ENCODE measurements around the gene TRPV2. TPM values are rescaled to one million over a fixed set of nuclear protein-coding genes. Genes with fewer than 3 reads are reported as not detected.

TRPV2 gene
- total and polyA plus RNA-seq, 9 of the 15 experiments (the other 6 are each of a cell fraction or from before 2014, with no cell fraction given): 10.0 to 97.5 (median 30.3) TPM

- in situ Hi-C loops (cut with MboI) (no loop called here), intact Hi-C loops (cut with micrococcal nuclease) (no loop called here)
- H3K27ac ChIP-seq (ENCODE audit: extremely low read depth, low read depth, low read length): no peak overlapping the region
- no peak for TF ChIP-seq OTX1 (CRISPR knock-in tag; IDR thresholded peaks at IDR 0.05)
- TF ChIP-seq, protein P1, sequence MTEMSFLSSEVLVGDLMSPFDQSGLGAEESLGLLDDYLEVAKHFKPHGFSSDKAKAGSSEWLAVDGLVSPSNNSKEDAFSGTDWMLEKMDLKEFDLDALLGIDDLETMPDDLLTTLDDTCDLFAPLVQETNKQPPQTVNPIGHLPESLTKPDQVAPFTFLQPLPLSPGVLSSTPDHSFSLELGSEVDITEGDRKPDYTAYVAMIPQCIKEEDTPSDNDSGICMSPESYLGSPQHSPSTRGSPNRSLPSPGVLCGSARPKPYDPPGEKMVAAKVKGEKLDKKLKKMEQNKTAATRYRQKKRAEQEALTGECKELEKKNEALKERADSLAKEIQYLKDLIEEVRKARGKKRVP (CRISPR knock-in tag; IDR thresholded peaks at IDR 0.05): no peak
- TF ChIP-seq GABPB2 (CRISPR knock-in tag; conservative IDR thresholded peaks at IDR 0.05): no peak
- TF ChIP-seq KHSRP (IDR thresholded peaks at IDR 0.05): no peak
- TF ChIP-seq SRF (CRISPR knock-in tag; IDR thresholded peaks at IDR 0.05): no peak
- BruUV-seq (replicated peaks): no TSS peak
- H3K9ac ChIP-seq (ENCODE audit: insufficient read depth in 1 of 2, low read depth in 2 of 2, low read length in 2 of 2): no peak overlapping the region
- no peaks in the 10 kb centered on the region for H3K79me2 ChIP-seq (ENCODE audit: control insufficient read depth, insufficient read depth, low read length)
- no peak for FAIRE-seq
- H4K20me1 ChIP-seq (replicated peaks; ENCODE audit: control insufficient read depth, insufficient read depth, low read length): no peaks in the 10 kb centered on the region; the same call in none of the 2 replicates
- CTCF ChIA-PET (ENCODE audit: low intra/inter-chr PET ratio): no interaction called here
- 21% methylated on average over 13 of the region's 13 CpGs for WGBS (ENCODE audit: insufficient coverage, low coverage, missing lambda C conversion rate)
- peaks cover 9 to 55% of the 10 kb centered on the region in 2 experiments for H3K27me3 ChIP-seq (ENCODE audit: control insufficient read depth in 2 of 2, insufficient read depth in 2 of 2, low read length in 2 of 2)
- no peak for ATAC-seq
- no peaks in the 10 kb centered on the region; a peak in 1 of 5 replicates for H3K4me1 ChIP-seq (replicated peaks in 1 of 2; ENCODE audit: control insufficient read depth in 2 of 2, insufficient read depth in 2 of 2, low read length in 2 of 2)
- no peak overlapping the region for H3K4me3 ChIP-seq
- no peak overlapping the region for H2AFZ ChIP-seq (ENCODE audit: low read depth, low read length)
- DNase-seq (ENCODE audit: extremely low read depth in 1 of 4, low spot score in 3 of 4): no peak
- POLR2A ChIA-PET: interaction anchor here (0.6 kb wide), 1 partner anchor 11 kb away, joined by 3 read pairs; no protein-coding TSS in a partner anchor
- no peaks in the 10 kb centered on the region for H3K9me3 ChIP-seq (replicated peaks; ENCODE audit: control insufficient read depth, insufficient read depth, low read depth, low read length)
- H3K4me2 ChIP-seq (ENCODE audit: insufficient read depth, low read length): no peak overlapping the region
- H3K9me1 ChIP-seq (ENCODE audit: control insufficient read depth, insufficient read depth, low read length): no peaks in the 10 kb centered on the region
- no peaks in the 10 kb centered on the region for H3K36me3 ChIP-seq (ENCODE audit: control insufficient read depth, insufficient read depth, low read length)
Observed at GRCh38 chr17:16474012-16474725, 58.8 kb downstream of the TRPV2 start.
